SK-N-SH (cell line): ENCODE data around the gene PXYLP1. TPM values are rescaled to one million over a fixed set of nuclear protein-coding genes. Genes with fewer than 3 reads are reported as not detected.
"Not testable (repeated sequence)": the region's sequence is repeated elsewhere in the genome, so short reads cannot be mapped to it uniquely, and the experiment has no call there.

Experiments used
- CTCF ChIA-PET: fragments of 300-600, 350-600 bp; formaldehyde crosslinking; extraction: SDS; loops from one replicate; lab custom pipeline; 2021; lab: Yijun Ruan, JAX
- POLR2A ChIA-PET: fragments of 350-600 bp; sonication (Branson Sonifier 250); formaldehyde crosslinking; extraction: SDS; loops from one replicate; lab custom pipeline; 2020; ENCODE audit warnings: antibody characterized with exemption, inconsistent platforms; lab: Yijun Ruan, JAX
- DNase-seq: peaks from one replicate; pipeline ENCODE4 v3.0.0; 2012
- H2AFZ ChIP-seq: fragments of 200-600 bp; sonication (generic); 2 replicates; pipeline ENCODE4 v1.8.1; 2016; ENCODE audit warnings: antibody characterized with exemption, mild to moderate bottlenecking, low read depth
- H3F3A ChIP-seq: fragments of 200-600 bp; sonication (generic); replicated peaks from 2 replicates; pipeline ENCODE3; 2016; ENCODE audit warnings: antibody characterized with exemption, mild to moderate bottlenecking; ENCODE audit not compliant: insufficient read depth
- H3K27ac ChIP-seq, 2 experiments: fragments of 200-500 bp in 1 of 2; fragments of 200-600 bp in 1 of 2; sonication (Bioruptor generic) in 1 of 2; sonication (generic), shearing (Covaris generic) in 1 of 2; 2 replicates each; pipeline versions ENCODE4 v1.5.1 to v1.6.1; 2014 to 2016; ENCODE audit warnings: low read depth in 2 of 2, inconsistent platforms in 1 of 2, low read length in 1 of 2, mild to moderate bottlenecking in 1 of 2, mixed read lengths in 1 of 2
- H3K27me3 ChIP-seq: fragments of 200-600 bp; sonication (generic), shearing (Covaris generic); 2 replicates; pipeline ENCODE4 v1.6.1; 2016; ENCODE audit warnings: mixed run types; ENCODE audit not compliant: insufficient read depth
- H3K36me3 ChIP-seq, 2 experiments: fragments of 200-500 bp in 1 of 2; fragments of 200-600 bp in 1 of 2; sonication (Bioruptor generic) in 1 of 2; sonication (generic) in 1 of 2; replicated peaks in 1 of 2; 2 replicates each; pipeline versions ENCODE3 to v1.5.1; 2014 to 2016; ENCODE audit warnings: low read length in 1 of 2, mild to moderate bottlenecking in 1 of 2; ENCODE audit not compliant: insufficient read depth in 2 of 2, control insufficient read depth in 1 of 2
- H3K4me1 ChIP-seq, 2 experiments: fragments of 200-500 bp in 1 of 2; fragments of 200-600 bp in 1 of 2; sonication (Bioruptor generic) in 1 of 2; sonication (generic), shearing (Covaris generic) in 1 of 2; 2 replicates each; pipeline versions ENCODE4 v1.5.1 to v1.6.1; 2014 to 2016; ENCODE audit warnings: low read depth in 1 of 2, low read length in 1 of 2, mixed run types in 1 of 2; ENCODE audit not compliant: insufficient read depth in 2 of 2, control insufficient read depth in 1 of 2
- H3K4me2 ChIP-seq: fragments of 200-600 bp; sonication (generic), shearing (Covaris generic); 2 replicates; pipeline ENCODE4 v1.6.1; 2017; ENCODE audit warnings: mixed run types
- H3K4me3 ChIP-seq, 2 experiments: fragments of 200-500 bp in 1 of 2; fragments of 200-600 bp in 1 of 2; sonication (Bioruptor generic) in 1 of 2; sonication (generic), shearing (Covaris generic) in 1 of 2; 2 replicates each; pipeline versions ENCODE4 v1.5.1 to v1.8.1; 2014 to 2016; ENCODE audit warnings: low read depth in 2 of 2, inconsistent platforms in 1 of 2, low read length in 1 of 2, mild to moderate bottlenecking in 1 of 2, mixed read lengths in 1 of 2, moderate library complexity in 1 of 2
- H3K79me2 ChIP-seq: fragments of 200-600 bp; sonication (generic); 2 replicates; pipeline ENCODE4 v1.8.1; 2017; ENCODE audit warnings: mild to moderate bottlenecking; ENCODE audit not compliant: insufficient read depth
- H3K9ac ChIP-seq: fragments of 200-600 bp; sonication (generic); 2 replicates; pipeline ENCODE4 v1.6.1; 2017; ENCODE audit warnings: mixed run types
- H3K9me2 ChIP-seq: fragments of 200-600 bp; sonication (generic); 2 replicates; pipeline ENCODE4 v1.6.1; 2017; ENCODE audit warnings: mixed run types
- H3K9me3 ChIP-seq: fragments of 200-600 bp; sonication (generic); 2 replicates; pipeline ENCODE4 v1.6.1; 2017; ENCODE audit warnings: mixed run types, mild to moderate bottlenecking, moderate library complexity
- H4K20me1 ChIP-seq: fragments of 200-600 bp; sonication (generic); 2 replicates; pipeline ENCODE4 v1.6.1; 2017; ENCODE audit warnings: mild to moderate bottlenecking, mixed run types; ENCODE audit not compliant: insufficient read depth
- EP300 ChIP-seq, 2 experiments: IDR thresholded peaks; 2 replicates each; pipeline versions ENCODE4 v1.4.0 to v1.6.1; 2012; ENCODE audit warnings: borderline replicate concordance in 1 of 2, low read depth in 1 of 2, low read length in 1 of 2
- EZH2phosphoT487 ChIP-seq: fragments of 200-600 bp; sonication (generic); IDR thresholded peaks from 2 replicates; pipeline ENCODE4 v1.6.1; 2017; ENCODE audit warnings: low read depth, mixed run types, mild to moderate bottlenecking, antibody characterized with exemption, moderate library complexity, borderline replicate concordance
- GABPA ChIP-seq: IDR thresholded peaks from 2 replicates; pipeline ENCODE4 v1.4.0; 2012; ENCODE audit warnings: low read depth, mild to moderate bottlenecking
- JUND ChIP-seq: IDR thresholded peaks from 2 replicates; pipeline ENCODE4 v1.4.0; 2012
- POLR2AphosphoS5 ChIP-seq: IDR thresholded peaks from 2 replicates; pipeline ENCODE4 v1.6.1; 2012; ENCODE audit warnings: low read depth, low read length
- RFX5 ChIP-seq: IDR thresholded peaks from 2 replicates; pipeline ENCODE4 v1.6.1; 2012; ENCODE audit warnings: mild to moderate bottlenecking, improper control_type of control experiment, low read length
- SIN3A ChIP-seq: IDR thresholded peaks from 2 replicates; pipeline ENCODE4 v1.6.1; 2012; ENCODE audit warnings: low read depth, mild to moderate bottlenecking, low read length, moderate library complexity, borderline replicate concordance
- TAF1 ChIP-seq: IDR thresholded peaks from 2 replicates; pipeline ENCODE4 v1.6.1; 2012; ENCODE audit warnings: low read depth, mild to moderate bottlenecking, low read length, moderate library complexity, borderline replicate concordance
- TEAD4 ChIP-seq: IDR thresholded peaks from 2 replicates; pipeline ENCODE4 v1.4.0; 2012; ENCODE audit warnings: mild to moderate bottlenecking, borderline replicate concordance; ENCODE audit not compliant: insufficient read depth
- ZBTB33 ChIP-seq: IDR thresholded peaks from 2 replicates; pipeline ENCODE4 v1.4.0; 2012; ENCODE audit warnings: low read depth, borderline replicate concordance
- WGBS: methylation state at CpG from one replicate; pipeline ENCODE4 v1.1.6; 2017; ENCODE audit warnings: low lambda C conversion rate; 5-methylcytosine and 5-hydroxymethylcytosine counted together
- polyA plus RNA-seq, 3 experiments: library from polyadenylated mRNA; depleted of rRNA; stranded (reverse); fragments of >200 nt; gene quantifications; 2 replicates each; pipeline ENCODE4 v1.2.3, GENCODE V29; 2012

The PXYLP1 gene
- polyA plus RNA-seq, 1 of the 3 experiments (the other 2 are of a cell fraction): 8.6 TPM

GRCh38 chr3:141204343-141204742 is 27.3 kb upstream of the PXYLP1 start (continued):
- TF ChIP-seq GABPA (no peak), ZBTB33 (no peak), SIN3A (no peak), TAF1 (no peak), TEAD4 (no peak), EZH2phosphoT487 (no peak), POLR2AphosphoS5 (no peak), RFX5 (no peak), EP300 (IDR thresholded peaks at IDR 0.05; ENCODE audit: borderline replicate concordance in 1 of 2, low read depth in 1 of 2, low read length in 1 of 2) (no peak)

GRCh38 chr3:141211306-141211705 is 20.3 kb upstream of the PXYLP1 start:
- H3K9me2 ChIP-seq, H3K36me3 ChIP-seq, H3K9me3 ChIP-seq, H3K4me2 ChIP-seq, DNase-seq, H4K20me1 ChIP-seq, H2AFZ ChIP-seq, POLR2A ChIA-PET, H3K4me1 ChIP-seq, H3K27me3 ChIP-seq, H3K27ac ChIP-seq, H3K4me3 ChIP-seq, H3F3A ChIP-seq, H3K9ac ChIP-seq, H3K79me2 ChIP-seq: not testable (repeated sequence)
- WGBS: 35% methylated on average over 1 of the region's 1 CpG
- CTCF ChIA-PET: interaction anchor here (1.5 kb wide), 1 partner anchor 18 kb away, joined by 3 read pairs; no protein-coding TSS in a partner anchor

- H3K4me3 ChIP-seq: no peak overlapping the region
- no peaks in the 10 kb centered on the region for H3K79me2 ChIP-seq
- H3F3A ChIP-seq: no peaks in the 10 kb centered on the region
- no peaks in the 10 kb centered on the region for H4K20me1 ChIP-seq
- H3K9me2 ChIP-seq: no peaks in the 10 kb centered on the region
- H3K27ac ChIP-seq: no peak overlapping the region
- no peak overlapping the region for H3K9ac ChIP-seq
- WGBS: 33% methylated on average over 2 of the region's 2 CpGs
- CTCF ChIA-PET: interaction anchor here (1.5 kb wide), 1 partner anchor 19 kb away, joined by 3 read pairs; no protein-coding TSS in a partner anchor
- H2AFZ ChIP-seq: no peak overlapping the region
- H3K9me3 ChIP-seq: no peaks in the 10 kb centered on the region
- no peaks in the 10 kb centered on the region for H3K4me1 ChIP-seq
- no peaks in the 10 kb centered on the region for H3K27me3 ChIP-seq
- no peak overlapping the region for H3K4me2 ChIP-seq
- no peaks in the 10 kb centered on the region for H3K36me3 ChIP-seq
- POLR2A ChIA-PET: no interaction called here
- no peak for TF ChIP-seq JUND
- TF ChIP-seq SIN3A: no peak
- no peak for DNase-seq
Measured at GRCh38 chr3:141212101-141212500, 19.5 kb upstream of the PXYLP1 start.
